GM21528 (cell line): ENCODE measurements around the gene PLOD1.
A peak's percentile ranks its signal among the peaks of the same experiment; 100 is the strongest.
"Not testable (repeated sequence)": the region's sequence is repeated elsewhere in the genome, so short reads cannot be mapped to it uniquely, and the experiment has no call there.

ENCODE experiments used
- ATAC-seq: cut with Tn5 transposase; IDR thresholded peaks from one replicate; pipeline ENCODE4 v1.9.1; 2021; ENCODE audit warnings: mild to moderate bottlenecking, moderate library complexity; ENCODE audit not compliant: unreplicated experiment, low FRiP score

The PLOD1 gene

DNA sequence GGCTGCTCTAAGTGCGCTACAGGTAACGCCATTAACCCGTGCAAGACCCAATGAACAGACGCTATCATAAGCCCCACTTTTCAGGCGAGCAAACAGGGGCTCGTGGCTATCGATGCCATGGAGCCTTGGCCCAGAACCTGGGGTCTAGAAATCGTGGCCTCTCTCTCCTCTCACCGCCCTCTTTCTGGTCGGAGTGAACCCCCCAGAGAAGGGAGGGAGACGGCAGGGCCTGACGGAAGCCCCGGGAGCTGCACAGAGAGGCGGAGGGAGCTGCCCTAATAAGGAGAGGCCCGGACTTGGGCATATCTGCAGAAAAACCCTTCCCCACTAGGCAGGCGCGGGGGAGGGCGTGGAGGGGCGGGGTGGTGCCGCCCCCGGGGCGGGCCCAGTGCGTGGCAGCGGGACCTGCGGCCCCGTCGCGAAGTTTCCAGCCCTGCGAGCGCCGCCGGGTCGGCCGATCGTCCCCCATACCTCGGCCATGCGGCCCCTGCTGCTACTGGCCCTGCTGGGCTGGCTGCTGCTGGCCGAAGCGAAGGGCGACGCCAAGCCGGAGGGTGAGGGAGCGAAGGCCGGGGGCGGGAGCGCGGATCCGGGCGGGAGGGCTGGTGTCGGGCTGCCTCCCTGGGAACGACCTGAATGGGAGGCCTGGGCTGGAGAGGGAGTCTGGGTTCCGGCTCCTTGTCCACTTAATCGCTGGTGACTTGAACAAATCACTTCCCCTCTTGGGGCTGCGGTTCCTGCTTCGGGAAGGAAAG, at the start of gene PLOD1:
Gene PLOD1, plus strand, starts transcription at position 416 of the 755 bp plus-strand sequence. Its CDS starts 63 bp downstream, at position 479.
- peak; percentile 90 for ATAC-seq

DNA sequence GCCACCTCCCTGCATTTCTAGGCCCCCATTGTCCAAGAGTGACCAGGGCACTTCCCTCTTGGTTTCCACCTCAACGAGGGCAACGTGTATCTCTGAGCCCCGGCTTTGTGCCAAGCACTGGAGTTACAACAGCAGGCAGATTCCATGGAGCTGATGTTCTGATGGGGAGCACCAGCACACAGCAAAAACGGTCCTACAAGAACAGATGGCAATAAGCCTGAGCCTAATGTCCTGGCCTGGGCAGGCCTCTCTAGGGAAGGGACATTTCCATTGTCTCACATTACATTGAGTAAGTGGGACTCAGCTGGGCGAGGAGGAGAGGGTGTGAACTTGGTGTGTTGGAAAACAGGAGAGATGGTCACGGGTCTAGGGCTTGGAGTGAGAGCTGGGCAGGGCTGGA, 48.6 kb upstream of the PLOD1 start:
- no peak for ATAC-seq

DNA sequence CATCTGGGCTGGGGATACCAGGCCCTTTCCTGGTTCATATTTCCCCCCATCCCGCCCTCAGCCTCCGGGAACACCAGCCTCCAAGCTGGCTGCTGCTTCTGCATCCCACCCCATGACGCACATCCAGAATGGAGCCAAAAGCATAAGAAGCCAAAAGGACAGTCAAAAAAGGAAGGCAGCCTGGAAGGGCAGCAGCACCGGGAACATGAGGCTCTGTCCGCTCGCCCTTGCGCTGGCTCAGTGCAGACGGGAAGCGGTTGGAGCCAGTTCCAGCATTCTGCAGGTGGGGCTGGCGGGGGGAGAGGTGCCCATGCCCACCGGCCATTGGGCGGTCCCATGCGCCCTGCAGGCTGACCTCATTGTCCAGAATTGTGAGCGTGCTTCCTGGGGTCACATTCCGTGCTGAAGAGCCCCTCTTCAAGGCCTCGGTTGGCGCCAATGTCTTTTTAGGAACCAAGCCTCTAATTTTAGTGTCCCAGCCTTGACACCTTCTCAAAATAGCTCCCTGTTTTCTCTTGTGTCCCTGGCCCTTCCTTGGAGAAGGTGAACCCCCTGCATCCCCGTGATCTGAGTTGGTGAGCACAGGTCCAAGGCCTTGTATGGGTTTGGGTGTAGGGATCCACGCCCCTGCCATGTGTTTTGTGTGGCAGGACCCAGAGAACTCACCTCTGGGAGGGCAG, 47.4 kb upstream of the PLOD1 start:
- ATAC-seq, result no peak

DNA sequence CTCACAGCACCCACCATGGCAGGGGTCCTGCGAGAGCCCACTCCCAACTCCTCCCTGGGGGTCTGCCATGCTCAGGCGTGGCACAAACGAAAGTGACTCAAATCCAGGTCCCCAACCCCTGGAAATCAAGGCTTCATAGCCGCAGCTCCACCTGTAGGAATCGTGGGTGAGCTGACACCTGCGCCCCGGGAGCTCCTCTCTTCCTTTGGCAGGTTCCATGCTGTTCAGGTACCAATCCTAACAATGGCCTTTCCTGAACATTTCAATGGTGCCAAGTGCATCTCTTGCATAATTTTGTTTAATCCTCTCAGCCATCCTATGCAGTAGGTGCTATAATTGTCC, 46.9 kb upstream of the PLOD1 start:
- no peak for ATAC-seq

DNA sequence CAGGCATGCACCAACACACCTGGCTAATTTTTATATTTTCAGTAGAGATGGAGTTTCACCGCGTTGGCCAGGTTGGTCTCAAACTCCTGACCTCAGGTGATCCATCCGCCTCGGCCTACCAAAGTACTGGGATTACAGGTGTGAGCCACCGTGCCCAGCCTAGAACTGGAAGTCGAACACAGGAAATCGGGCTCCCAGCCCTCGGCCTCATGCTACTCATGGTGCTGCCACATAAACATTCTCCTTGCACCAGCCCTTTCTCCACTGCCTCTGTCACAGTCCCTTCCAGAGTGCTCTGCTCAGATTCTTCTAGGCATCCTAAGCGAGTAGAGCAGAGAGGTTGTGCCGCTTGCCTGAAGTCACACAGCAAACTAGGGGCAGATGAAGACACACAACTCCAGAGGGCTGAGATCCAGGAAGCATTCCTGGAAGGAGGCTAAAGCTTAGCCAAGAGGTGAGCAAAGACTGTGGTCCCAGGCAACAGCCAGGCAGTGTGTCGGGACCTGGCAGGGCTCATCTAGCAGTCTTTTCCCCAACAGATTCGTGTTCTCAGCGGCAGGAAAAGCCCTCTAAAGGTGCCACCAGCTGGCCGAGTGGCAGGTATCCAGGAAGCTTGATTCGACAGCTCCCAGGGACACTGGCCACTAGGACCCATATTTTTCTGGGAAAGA, 46.2 kb upstream of the PLOD1 start:
- ATAC-seq, result no peak

DNA sequence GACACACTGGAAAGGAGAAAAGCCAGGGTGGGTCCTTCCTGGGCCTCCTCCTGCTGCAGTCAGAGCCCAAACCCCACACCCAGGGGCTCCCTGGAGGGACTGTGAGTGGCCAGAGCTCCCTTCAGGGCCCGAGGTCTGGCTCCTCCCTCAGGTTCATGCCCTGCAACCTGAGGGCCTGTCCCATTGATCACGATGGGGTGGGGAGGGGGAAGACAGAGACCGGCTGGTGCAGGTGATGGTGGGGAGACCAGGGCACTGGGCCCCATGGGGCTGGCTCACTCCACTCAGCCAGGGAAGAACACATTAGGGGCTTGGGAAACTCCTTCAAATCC, 45.7 kb upstream of the PLOD1 start:
- no peak for ATAC-seq

DNA sequence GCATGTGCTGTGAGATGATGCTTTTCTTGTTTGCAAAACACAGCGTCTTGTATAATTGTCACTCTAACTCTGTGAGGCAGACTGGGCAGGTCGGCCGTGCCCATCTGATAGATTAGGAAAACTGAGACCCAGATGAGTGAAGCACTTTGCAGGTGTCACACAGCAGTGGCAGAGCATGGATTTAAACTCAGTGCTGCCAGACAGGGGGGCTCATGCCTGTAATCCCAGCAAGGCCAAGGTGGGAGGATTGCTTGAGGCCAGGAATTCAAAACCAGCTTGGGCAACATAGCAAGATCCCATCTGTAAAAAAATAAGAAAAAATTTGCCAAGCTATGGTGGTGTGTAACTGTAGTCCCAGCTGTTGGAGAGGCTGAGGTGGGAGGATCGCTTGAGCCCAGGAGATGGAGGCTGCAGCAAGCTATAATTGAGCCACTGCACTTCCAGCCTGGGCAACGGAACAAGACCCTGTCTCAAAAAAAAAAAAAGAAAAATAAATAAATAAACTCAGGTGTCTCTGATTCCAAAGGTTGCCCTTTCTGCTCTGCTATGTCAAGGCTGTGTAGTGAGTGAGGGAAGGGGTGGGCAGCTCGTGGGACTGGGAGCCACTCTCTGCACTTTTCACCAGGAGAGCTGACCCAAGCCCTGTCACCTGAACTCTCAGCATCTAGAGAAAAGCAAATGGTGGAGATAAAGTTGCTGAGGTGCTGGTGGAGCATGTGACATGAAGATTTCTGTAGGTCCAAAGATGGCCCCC, 42.9 kb upstream of the PLOD1 start:
- no peak for ATAC-seq

DNA sequence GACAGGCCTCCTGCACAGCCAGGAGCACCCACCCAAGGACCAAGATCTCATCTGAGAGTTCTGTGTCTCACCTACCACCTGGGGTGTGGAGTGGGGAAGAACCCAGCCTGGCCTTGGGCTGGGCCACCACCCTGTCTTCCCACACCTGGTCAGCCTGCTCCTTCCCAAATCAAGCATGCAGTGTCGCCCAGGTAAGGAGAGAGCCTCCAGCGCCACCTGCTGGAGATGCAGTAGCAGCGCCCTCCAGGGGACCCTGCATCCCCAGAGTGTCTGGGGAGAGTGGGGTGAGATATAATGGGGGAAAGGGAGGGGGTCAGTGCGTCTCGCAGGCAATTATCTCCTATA, 40.6 kb upstream of the PLOD1 start:
- ATAC-seq, result no peak

DNA sequence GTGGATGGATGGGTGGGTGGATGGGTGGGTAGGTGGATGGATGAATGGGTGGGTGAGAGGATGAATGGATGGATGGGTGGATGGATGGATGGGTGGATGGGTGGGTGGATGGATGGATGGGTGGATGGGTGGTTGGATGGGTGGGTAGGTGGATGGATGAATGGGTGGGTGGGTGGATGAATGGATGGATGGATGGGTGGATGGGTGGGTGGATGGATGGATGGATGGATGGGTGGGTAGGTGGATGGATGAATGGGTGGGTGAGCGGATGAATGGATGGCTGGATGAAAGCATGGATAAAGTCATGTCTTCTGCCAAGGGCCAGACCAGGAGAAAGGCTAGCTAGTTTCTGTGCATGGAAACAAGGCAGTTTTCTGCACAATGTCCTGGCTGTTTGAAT, 40.0 kb upstream of the PLOD1 start:
- not testable (repeated sequence) for ATAC-seq

DNA sequence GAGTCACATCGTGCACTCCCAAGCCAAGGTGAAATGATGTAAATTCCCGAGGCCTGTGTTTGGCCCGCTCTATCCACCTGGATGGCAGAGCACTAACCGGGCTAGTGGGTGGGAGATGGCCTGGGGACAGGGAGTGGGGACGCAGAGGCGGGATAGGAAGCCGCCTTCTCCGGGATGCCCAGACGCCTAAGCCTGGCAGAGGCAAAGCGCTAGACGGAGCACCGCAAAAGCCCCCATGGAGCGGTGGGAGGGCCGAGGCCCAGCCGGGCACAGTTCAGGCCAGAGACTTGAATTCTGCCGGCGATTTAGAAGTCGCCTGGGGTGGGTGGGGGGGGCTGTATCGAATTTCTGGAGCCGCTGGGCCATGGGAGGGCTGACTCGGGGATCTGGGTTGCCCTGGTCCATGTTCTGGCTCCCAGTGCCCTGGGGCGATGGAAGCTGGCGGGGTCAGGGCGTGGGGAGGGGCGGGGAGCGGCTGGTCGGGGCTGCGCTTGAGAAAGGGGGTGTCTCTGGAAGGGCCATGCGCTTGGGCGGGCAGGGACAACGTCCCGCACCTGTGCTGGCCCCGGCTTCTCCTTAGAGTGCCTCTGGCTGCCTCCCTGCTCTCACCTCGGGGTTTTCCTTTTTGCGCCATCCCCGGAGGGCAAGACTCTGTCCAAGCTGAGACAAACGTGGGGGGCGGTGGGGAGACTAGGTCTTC, 36.3 kb upstream of the PLOD1 start:
- no peak for ATAC-seq

DNA sequence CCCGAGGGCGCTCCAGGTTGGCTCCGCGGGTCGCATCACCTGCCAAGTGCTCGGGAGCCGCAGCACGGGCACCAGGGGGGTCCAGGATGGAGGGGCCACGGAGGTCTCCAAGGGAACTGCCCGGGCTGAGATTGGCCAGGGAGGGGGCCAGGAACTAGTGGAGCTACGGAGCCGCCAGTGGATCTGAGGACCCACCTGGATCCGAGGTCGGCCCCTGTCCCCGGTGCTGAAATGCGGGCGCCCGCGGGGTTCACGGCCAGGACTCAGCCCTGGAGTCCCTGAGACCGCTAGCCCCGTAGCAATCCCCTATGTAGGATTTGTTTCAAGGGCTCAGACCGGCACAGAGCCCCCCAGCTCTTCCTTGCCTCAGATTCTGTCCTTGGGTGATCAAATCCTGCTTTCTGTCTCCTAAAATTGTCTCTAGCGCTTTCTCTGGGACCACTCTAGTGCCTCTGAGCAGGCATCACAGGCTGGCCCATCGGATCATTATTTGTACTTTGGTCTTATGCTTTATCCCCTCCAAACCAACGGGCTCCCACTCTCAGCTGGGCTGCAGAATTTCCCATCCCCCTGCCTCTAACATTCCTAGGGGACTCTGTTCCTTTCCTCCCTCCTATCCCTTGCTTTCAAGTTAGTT, 35.6 kb upstream of the PLOD1 start:
- no peak for ATAC-seq

DNA sequence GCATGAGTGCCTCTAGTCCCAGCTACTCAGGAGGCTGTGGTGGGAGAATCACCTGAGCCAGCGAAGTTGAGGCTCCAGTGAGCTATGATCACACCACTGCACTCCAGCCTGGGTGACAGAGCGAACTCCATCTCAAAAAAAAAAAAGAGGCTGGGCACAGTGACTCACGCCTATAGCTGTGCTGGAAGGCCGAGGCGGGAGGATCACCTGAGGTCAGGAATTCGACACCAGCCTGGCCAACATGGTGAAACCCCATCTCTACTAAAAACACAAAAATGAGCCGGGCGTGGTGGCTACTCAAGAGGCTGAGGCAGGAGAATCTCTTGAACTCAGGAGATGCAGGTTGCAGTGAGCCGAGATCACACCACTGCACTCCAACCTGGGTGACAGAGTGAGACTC, 33.1 kb upstream of the PLOD1 start:
- not testable (repeated sequence) for ATAC-seq

DNA sequence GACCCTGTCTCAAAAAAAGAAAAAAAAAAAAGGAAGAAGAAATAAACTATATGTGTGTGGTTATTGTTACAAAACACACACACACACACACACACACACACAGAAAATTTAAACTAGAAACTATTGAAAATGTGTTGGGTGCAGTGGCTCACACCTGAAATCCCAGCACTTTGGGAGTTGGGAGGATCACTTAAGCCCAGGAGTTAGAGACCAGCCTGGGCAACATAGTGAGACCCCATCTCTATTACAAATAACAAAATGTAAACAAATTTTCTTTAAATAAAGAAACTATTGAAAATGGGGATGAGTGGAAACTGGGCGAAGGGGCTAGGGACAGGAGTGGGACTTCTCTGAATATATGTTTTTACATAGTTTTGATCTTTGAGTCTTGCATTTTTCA, 31.3 kb upstream of the PLOD1 start:
- no peak for ATAC-seq

DNA sequence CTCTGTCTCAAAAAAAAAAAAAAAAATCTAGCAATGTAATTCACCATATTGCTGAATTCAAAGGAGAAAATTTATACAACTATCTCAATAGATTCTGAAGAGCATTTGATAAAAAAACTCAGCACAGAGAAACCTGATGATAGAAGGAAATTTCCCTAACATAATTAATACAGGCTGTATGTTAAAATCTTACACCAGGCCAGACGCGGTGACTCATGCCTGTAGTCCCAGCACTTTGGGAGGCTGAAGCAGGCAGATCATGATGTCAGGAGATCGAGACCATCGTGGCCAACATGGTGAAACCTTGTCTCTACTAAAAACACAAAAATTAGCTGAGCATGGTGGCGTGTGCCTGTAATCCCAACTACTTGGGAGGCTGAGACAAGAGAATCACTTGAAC, 30.4 kb upstream of the PLOD1 start:
- not testable (repeated sequence) for ATAC-seq

DNA sequence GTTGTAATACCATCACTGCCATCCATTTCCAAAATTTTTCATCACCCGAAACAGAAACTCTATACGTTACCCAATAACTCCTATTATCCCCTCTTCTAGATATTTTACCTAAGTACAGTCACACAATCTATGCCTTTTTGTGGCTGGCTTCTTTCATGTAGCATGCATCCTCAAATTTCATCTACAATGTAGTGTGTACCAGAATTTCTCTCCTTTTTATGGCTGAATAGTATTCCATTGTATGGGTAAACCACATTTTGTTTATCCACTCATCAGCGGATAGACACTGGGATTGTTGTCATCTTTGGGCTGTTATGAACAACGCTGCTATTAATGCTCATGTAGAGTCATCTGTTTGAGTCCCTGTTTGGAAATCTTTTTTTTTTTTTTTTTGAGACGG, 29.5 kb upstream of the PLOD1 start:
- no peak for ATAC-seq

DNA sequence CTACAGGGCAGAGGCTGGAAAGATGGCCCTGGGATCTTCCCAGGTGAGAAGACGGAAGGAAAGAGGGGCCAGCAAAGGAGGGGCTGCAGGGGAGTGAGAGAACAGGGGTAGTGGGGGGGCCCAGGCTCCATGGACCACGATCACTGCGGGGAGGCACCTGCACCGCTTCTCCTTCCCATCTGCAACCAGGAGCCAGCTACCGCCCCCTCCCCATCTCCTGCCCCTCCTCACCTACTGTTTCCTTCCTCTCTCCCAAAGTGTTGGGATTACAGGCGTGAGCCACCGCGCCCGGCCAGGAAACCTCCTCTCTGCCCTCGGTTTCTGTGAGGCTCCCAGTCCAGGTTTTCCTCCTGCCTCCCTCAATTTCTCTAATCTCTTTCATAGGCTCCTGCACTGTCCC, 27.6 kb upstream of the PLOD1 start:
- ATAC-seq, result no peak

DNA sequence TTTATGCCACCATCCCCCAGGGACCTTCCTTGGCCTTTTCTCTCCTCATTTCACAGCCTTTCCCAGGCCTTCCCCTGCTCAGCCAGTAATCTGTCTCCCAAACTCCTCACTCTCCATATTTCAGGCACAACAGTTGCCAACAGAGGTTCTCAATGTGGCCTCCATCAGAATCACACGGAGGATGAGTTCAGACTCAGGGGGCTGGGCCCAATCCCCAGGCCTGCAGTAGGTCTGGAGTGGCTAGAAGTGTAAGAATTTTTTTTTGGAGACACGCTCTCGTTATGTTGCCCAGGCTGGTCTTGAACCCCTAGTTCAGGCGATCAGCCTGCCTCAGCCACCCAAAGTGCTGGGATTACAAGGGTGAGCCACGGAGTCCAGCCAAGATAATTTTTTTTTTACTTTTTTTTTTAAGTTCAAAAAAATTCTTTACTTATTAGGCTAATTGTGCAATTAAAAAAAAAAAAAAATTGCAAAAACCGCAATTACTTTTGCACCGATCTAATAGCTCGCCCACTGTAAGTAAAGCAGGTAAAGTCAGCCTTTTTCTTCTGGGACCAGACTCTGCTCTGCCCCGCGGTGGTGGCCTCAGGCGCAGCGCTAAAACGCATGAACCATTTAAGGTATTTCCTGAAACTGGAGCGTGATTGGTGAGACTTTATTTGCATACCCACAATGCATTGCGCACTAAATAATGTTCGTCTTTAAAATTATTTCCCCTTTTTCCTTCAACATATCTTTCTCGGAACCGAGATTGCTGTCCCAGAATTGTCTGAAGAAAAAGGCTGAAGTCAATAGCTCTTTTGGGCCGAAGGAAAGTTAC, 27.0 kb upstream of the PLOD1 start:
- peak; percentile 49 for ATAC-seq

DNA sequence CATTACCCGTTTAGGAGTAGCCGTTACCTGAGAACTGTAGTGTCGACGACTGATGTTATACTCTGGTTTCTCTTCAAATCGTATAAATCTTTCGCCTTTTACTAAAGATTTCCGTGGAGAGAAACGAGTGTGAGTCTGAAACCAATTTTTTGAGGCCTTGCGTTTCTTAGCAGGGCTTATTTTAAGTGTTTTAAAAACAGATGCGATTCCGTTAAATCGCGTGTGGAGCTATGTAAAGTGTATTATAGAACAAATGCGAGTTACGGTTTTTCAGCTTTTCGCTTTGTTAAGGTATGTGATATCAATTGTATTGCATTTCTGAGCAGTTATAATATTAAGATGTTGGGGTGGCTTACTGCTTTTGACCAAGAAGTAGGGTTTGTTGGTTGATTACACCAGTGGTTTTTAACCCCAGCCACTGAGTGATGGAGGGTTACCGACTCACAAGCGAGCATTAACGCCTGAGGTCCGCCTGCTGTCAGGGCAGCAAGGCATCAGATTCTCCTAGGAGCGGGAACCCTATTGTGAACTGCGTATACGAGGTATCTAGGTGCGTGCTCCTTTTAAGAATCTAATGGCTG, 26.3 kb upstream of the PLOD1 start:
- ATAC-seq, result peak; percentile 48

DNA sequence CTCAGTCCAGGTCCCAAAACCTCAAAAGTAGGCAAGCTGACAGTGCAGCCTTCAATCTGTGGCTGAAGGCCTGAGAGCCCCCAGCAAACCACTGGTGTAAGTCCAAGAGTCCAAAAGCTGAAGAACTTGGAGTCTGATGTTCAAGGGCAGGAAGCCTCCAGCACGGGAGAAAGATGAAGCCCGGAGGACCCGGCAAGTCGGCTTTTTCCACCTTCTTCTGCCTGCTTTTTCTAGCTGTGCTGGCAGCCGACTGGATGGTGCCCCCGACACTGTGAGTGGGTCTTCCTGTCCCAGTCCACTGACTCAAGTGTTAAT, 23.6 kb upstream of the PLOD1 start:
- not testable (repeated sequence) for ATAC-seq
